Measurements from ENCODE around the gene AHNAK2.

DNA sequence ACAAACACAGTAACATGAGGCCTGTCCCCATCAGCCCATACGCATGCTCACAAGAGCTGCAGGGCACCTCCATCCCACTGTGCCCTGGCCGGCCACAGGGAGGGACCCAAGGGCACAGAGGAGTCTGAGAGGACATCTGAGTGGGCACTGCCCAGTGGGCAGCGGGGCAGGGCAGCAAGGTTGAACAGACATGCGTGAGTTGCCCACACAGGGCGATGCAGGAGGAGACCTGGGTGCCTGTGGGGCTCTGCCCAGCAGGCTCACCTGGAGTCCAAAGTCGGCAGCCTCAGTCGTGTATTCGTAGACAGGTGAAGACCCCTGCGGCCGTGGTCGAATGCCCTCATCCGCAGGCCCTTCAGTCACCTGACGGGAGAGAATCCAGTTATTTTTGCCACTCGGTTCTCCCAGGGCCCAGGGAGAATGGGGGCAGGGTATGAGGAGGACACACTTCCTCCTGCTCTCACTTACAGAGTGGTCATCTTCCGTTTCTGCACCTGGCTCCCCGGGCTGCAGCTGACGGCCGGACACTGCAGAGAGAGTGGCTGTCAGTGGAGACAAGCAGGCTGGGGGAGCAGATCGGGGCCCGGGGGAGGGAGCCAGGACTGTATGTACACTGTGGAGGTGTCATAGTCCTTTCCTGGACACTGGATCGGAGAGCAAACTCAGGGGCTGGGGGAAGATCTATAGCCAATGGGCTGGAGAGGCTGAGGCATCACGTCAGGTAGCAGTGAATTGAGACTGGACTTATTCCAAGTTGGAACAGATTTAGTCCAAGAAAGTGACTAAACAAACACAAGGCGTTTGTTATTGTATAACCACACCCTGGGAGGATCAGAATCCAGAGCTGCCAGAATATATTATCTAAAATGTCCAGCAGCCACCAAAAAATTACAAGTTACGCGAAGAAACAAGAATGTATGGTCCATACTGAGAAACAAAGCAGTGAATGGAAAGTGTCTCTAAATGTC, 20.7 kb downstream of the AHNAK2 start:
- TF ChIP-seq, protein P1, sequence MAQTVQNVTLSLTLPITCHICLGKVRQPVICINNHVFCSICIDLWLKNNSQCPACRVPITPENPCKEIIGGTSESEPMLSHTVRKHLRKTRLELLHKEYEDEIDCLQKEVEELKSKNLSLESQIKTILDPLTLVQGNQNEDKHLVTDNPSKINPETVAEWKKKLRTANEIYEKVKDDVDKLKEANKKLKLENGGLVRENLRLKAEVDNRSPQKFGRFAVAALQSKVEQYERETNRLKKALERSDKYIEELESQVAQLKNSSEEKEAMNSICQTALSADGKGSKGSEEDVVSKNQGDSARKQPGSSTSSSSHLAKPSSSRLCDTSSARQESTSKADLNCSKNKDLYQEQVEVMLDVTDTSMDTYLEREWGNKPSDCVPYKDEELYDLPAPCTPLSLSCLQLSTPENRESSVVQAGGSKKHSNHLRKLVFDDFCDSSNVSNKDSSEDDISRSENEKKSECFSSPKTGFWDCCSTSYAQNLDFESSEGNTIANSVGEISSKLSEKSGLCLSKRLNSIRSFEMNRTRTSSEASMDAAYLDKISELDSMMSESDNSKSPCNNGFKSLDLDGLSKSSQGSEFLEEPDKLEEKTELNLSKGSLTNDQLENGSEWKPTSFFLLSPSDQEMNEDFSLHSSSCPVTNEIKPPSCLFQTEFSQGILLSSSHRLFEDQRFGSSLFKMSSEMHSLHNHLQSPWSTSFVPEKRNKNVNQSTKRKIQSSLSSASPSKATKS (CRISPR knock-in tag; IDR thresholded peaks at IDR 0.05) = no peak
- TF ChIP-seq ZNF550 (CRISPR knock-in tag; IDR thresholded peaks at IDR 0.05; ENCODE audit: borderline replicate concordance) (no peak), ZSCAN12 (CRISPR knock-in tag; IDR thresholded peaks at IDR 0.05) (no peak), ZNF225 (CRISPR knock-in tag; IDR thresholded peaks at IDR 0.05) (no peak), ZNF263 (CRISPR knock-in tag; IDR thresholded peaks at IDR 0.05) (no peak), ZNF274 (CRISPR knock-in tag; IDR thresholded peaks at IDR 0.05) (no peak), TAF1 (CRISPR knock-in tag; IDR thresholded peaks at IDR 0.05) (no peak), ZNF253 (CRISPR knock-in tag; IDR thresholded peaks at IDR 0.05; ENCODE audit: borderline replicate concordance) (no peak)
- TF ChIP-seq, protein P2, sequence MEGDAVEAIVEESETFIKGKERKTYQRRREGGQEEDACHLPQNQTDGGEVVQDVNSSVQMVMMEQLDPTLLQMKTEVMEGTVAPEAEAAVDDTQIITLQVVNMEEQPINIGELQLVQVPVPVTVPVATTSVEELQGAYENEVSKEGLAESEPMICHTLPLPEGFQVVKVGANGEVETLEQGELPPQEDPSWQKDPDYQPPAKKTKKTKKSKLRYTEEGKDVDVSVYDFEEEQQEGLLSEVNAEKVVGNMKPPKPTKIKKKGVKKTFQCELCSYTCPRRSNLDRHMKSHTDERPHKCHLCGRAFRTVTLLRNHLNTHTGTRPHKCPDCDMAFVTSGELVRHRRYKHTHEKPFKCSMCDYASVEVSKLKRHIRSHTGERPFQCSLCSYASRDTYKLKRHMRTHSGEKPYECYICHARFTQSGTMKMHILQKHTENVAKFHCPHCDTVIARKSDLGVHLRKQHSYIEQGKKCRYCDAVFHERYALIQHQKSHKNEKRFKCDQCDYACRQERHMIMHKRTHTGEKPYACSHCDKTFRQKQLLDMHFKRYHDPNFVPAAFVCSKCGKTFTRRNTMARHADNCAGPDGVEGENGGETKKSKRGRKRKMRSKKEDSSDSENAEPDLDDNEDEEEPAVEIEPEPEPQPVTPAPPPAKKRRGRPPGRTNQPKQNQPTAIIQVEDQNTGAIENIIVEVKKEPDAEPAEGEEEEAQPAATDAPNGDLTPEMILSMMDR (CRISPR knock-in tag; IDR thresholded peaks at IDR 0.05) = no peak
